Sigmoid colon (tissue), 4 donors: ENCODE data around the gene ITPRIP.

ENCODE experiments used
- CTCF ChIP-seq, 4 experiments: fragments of 450-650 bp in 3 of 4; fragments of 200-600 bp in 1 of 4; IDR thresholded peaks; one replicate each; pipeline ENCODE4 v1.5.1; 2016 to 2019; ENCODE audit warnings: antibody characterized with exemption in 4 of 4, mild to moderate bottlenecking in 3 of 4, moderate library complexity in 2 of 4
- POLR2A ChIP-seq, 2 donors: fragments of 450-650 bp; IDR thresholded peaks; one replicate each; pipeline ENCODE4 v1.6.1; 2016; ENCODE audit warnings: antibody characterized with exemption in 2 of 2, mild to moderate bottlenecking in 2 of 2, moderate library complexity in 2 of 2
- POLR2AphosphoS5 ChIP-seq, 4 donors: sonication (generic); formaldehyde crosslinking; IDR thresholded peaks; one replicate each; pipeline ENCODE4 v1.6.1; 2017; ENCODE audit warnings: antibody characterized with exemption in 4 of 4

- TF ChIP-seq CTCF (IDR thresholded peaks at IDR 0.05) (no peak), POLR2AphosphoS5 (IDR thresholded peaks at IDR 0.05) (no peak), POLR2A (IDR thresholded peaks at IDR 0.05) (no peak)
These were observed 38.6 kb upstream of the ITPRIP start for GRCh38 chr10:104376784-104377300.
